Measurements from ENCODE around the gene RPTOR. TPM values are rescaled to one million over a fixed set of nuclear protein-coding genes. Genes with fewer than 3 reads are reported as not detected.

RPTOR gene
- total and polyA plus RNA-seq, 10 of the 15 experiments (the other 5 are each of a cell fraction or from before 2014, with no cell fraction given), result 0.18 to 32.1 (median 7.8) TPM

- TF ChIP-seq CEBPZ (IDR thresholded peaks at IDR 0.05; ENCODE audit: low read depth, low read length) (no peak), SRF (IDR thresholded peaks at IDR 0.05; ENCODE audit: low read depth in 2 of 2, low read length in 2 of 2) (no peak)
Measured at GRCh38 chr17:80929449-80929848, 384.8 kb downstream of the RPTOR start (continued).

GRCh38 chr17:80930335-80931279 lies 386.0 kb downstream of the RPTOR start:
- no peak for TF ChIP-seq RBBP5 (conservative IDR thresholded peaks at IDR 0.05)
- no peak for TF ChIP-seq BACH1 (IDR thresholded peaks at IDR 0.05; ENCODE audit: borderline replicate concordance)
- no peak for TF ChIP-seq HDAC6 (IDR thresholded peaks at IDR 0.05; ENCODE audit: unreplicated experiment)
- TF ChIP-seq CTCF (IDR thresholded peaks at IDR 0.05 in 2 of 3, conservative IDR thresholded peaks at IDR 0.05 in 1 of 3; ENCODE audit: control insufficient read depth in 2 of 3, extremely low read depth in 1 of 3, insufficient read depth in 1 of 3, low read depth in 3 of 3, low read length in 3 of 3), result no peak
- TF ChIP-seq EGR1 (IDR thresholded peaks at IDR 0.05; ENCODE audit: borderline replicate concordance in 1 of 2, low read depth in 2 of 2, low read length in 2 of 2), result no peak
- no peak for TF ChIP-seq FOXK2 (IDR thresholded peaks at IDR 0.05)
- no peak for TF ChIP-seq SIN3A (IDR thresholded peaks at IDR 0.05; ENCODE audit: low read depth, low read length)
- Histone ChIP-seq H3K79me2 (ENCODE audit: control insufficient read depth, insufficient read depth, low read length) (no peaks in the 10 kb centered on the region), H4K20me1 (ENCODE audit: control insufficient read depth, insufficient read depth) (no peaks in the 10 kb centered on the region), H3K9ac (ENCODE audit: control insufficient read depth, insufficient read depth, low read length) (no peak overlapping the region), H3K4me3 (no peak overlapping the region), H3K36me3 (ENCODE audit: control insufficient read depth in 2 of 2, insufficient read depth in 2 of 2, low read length in 1 of 2) (peaks cover 0 to 2% of the 10 kb centered on the region in 2 experiments; a peak in 3 of 4 replicates), H2AFZ (ENCODE audit: control insufficient read depth, low read depth, low read length) (no peak overlapping the region), H3K4me1 (ENCODE audit: control insufficient read depth, insufficient read depth, low read length) (peaks cover 7% of the 10 kb centered on the region), H3K9me3 (replicated peaks; ENCODE audit: control insufficient read depth, insufficient read depth, low read length) (no peaks in the 10 kb centered on the region), H3K4me2 (ENCODE audit: control insufficient read depth, insufficient read depth) (no peak overlapping the region), H3K27me3 (replicated peaks in 1 of 2; ENCODE audit: control insufficient read depth in 2 of 2, insufficient read depth in 2 of 2, low read length in 1 of 2) (no peaks in the 10 kb centered on the region), H3K27ac (ENCODE audit: control insufficient read depth, insufficient read depth) (peak overlapping the region; percentile 51; the same call in 1 of the 2 replicates)
- intact Hi-C loops (cut with micrococcal nuclease; ENCODE audit: unreplicated experiment), result no loop called here
- DNase-seq (ENCODE audit: low read depth, low spot score) (no peak), ATAC-seq (no peak), FAIRE-seq (peak; percentile 99)
- 72% methylated on average over 16 of the region's 16 CpGs for WGBS (ENCODE audit: insufficient coverage, insufficient replicate concordance, low lambda C conversion rate, missing lambda C conversion rate)
- ChIA-PET RAD21 (ENCODE audit: unreplicated experiment) (interaction anchor here (0.6 to 2.6 kb wide), 7 partner anchors 20 to 355 kb away, joined by 3 to 30 read pairs (median 6); no protein-coding TSS in a partner anchor), CTCF (interaction anchor here (0.6 to 1.9 kb wide), 9 partner anchors 11 to 829 kb away, joined by 3 to 14 read pairs (median 3); partner anchors contain the start of gene GAA), POLR2A (interaction anchor here (1.5 to 2.0 kb wide), 2 partner anchors 20 to 30 kb away, joined by 3 to 8 read pairs; no protein-coding TSS in a partner anchor), SMC1A (ENCODE audit: uncharacterized antibody, unreplicated experiment) (interaction anchor here (0.7 to 3.1 kb wide), 7 partner anchors 19 to 98 kb away, joined by 4 to 27 read pairs (median 6); no protein-coding TSS in a partner anchor)
- in situ Hi-C loops (cut with MboI), result no loop called here
- BruUV-seq (replicated peaks), result no TSS peak
